Activated CD4-positive, CD25-positive, alpha-beta regulatory T cell treated with anti-CD3 and anti-CD28 coated beads, Interleukin-2, amount 50 U/mL, for 16 hours (primary cell): ENCODE measurements around the gene C5orf22.

ENCODE experiments used
- DNase-seq: peaks from one replicate; pipeline ENCODE4 v3.0.0-alpha.2; 2020; ENCODE audit warnings: low read depth, low spot score

C5orf22 gene

DNA sequence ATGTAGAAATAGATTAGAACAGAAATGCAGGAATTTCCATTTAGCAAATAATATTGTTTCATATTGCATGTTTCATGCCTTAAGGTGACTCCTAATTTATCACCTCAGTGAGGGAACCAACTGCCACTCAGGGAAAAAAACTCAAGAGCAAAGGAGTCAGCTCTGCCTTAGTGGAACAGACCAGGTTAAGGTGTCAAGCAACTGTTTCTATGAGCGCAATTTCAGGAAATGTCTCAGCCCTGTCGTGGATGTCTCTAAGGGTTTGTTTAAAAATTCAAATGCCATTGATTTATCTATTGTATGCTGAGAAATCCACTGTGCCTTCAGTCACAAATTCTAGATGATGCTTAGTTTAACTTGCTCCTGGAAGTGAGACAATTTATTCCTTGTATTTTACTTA lies 72.1 kb downstream of the C5orf22 start:
- no peak for DNase-seq

DNA sequence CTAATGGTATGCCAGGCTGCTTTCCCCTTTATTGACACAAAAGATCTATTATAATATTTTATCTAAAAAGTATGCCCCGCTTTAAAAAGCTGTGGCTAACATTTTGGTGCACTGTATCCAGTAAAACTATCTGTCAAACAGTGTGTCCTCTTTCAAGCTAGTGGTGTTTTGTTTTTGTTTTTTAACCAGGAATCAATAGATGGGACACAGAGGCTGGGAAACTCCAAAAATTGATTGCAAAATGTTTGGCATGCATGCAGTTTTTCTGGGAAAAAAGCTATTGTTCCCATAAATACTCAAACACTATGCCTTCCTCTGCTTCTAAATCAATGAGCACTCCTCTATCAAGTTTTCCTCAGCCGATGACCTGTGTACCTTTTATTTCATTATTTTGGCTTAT lies 72.5 kb downstream of the C5orf22 start:
- DNase-seq: no peak
